Medulla oblongata (tissue), 1 donor: ENCODE data around the gene PPP1R3D.
"Not testable (repeated sequence)": the region's sequence is repeated elsewhere in the genome, so short reads cannot be mapped to it uniquely, and the experiment has no call there.

Source experiments
- DNase-seq: peaks from one replicate; pipeline ENCODE4 v3.0.0-alpha.2; 2015; ENCODE audit errors: extremely low spot score

The PPP1R3D gene

GRCh38 chr20:59925359-59925758, 14.7 kb downstream of the PPP1R3D start:
- DNase-seq: no peak

GRCh38 chr20:59923514-59923913, 16.6 kb downstream of the PPP1R3D start:
- DNase-seq: no peak

GRCh38 chr20:59920944-59921343, 19.2 kb downstream of the PPP1R3D start:
- DNase-seq: no peak

- no peak for DNase-seq
Measured at GRCh38 chr20:59912609-59913008, 27.5 kb downstream of the PPP1R3D start.

- no peak for DNase-seq
Measured at GRCh38 chr20:59911041-59911440, 29.1 kb downstream of the PPP1R3D start.

- no peak for DNase-seq
Measured at GRCh38 chr20:59908855-59909254, 31.2 kb downstream of the PPP1R3D start.

GRCh38 chr20:59903621-59904020, 36.5 kb downstream of the PPP1R3D start:
- DNase-seq: no peak

GRCh38 chr20:59902470-59902869, 37.6 kb downstream of the PPP1R3D start:
- no peak for DNase-seq

GRCh38 chr20:59895908-59896307, 44.2 kb downstream of the PPP1R3D start:
- no peak for DNase-seq

GRCh38 chr20:59891581-59891980, 48.5 kb downstream of the PPP1R3D start:
- no peak for DNase-seq

GRCh38 chr20:59890035-59890434, 50.1 kb downstream of the PPP1R3D start:
- not testable (repeated sequence) for DNase-seq

GRCh38 chr20:59888050-59888449, 52.1 kb downstream of the PPP1R3D start:
- no peak for DNase-seq
